HepG2 (cell line): ENCODE data around the gene MGARP. TPM values are rescaled to one million over a fixed set of nuclear protein-coding genes. Genes with fewer than 3 reads are reported as not detected.

Experiments used
- ATF7 ChIP-seq, 2 experiments: fragments of 450-650 bp in 1 of 2; sonication (generic) in 1 of 2; formaldehyde crosslinking in 1 of 2; IDR thresholded peaks; 2 replicates each; pipeline versions ENCODE4 v1.4.0 to v1.6.1; 2016 to 2020; ENCODE audit warnings: antibody characterized with exemption in 1 of 2, mild to moderate bottlenecking in 1 of 2, missing genetic modification reagents in 1 of 2
- BCL3 ChIP-seq: sonication (generic); formaldehyde crosslinking; IDR thresholded peaks from 2 replicates; pipeline ENCODE4 v1.5.1; 2020; ENCODE audit warnings: mild to moderate bottlenecking, missing genetic modification reagents, moderate library complexity
- ERF ChIP-seq: IDR thresholded peaks from 2 replicates; pipeline ENCODE4 v1.6.1; 2018; ENCODE audit warnings: missing biosample characterization, missing genetic modification reagents
- GTF2F1 ChIP-seq: fragments of 150-350 bp; IDR thresholded peaks from 2 replicates; pipeline ENCODE4 v1.6.1; 2014; ENCODE audit warnings: low read length
- GTF3A ChIP-seq: sonication (generic); formaldehyde crosslinking; conservative IDR thresholded peaks from 2 replicates; pipeline ENCODE4 v1.4.0; 2020; ENCODE audit warnings: mild to moderate bottlenecking, missing genetic modification reagents
- HOMEZ ChIP-seq: IDR thresholded peaks from 2 replicates; pipeline ENCODE4 v1.6.1; 2016; ENCODE audit warnings: low read depth
- LCORL ChIP-seq, 2 experiments: fragments of 450-650 bp in 1 of 2; sonication (generic) in 1 of 2; formaldehyde crosslinking in 1 of 2; IDR thresholded peaks; 2 replicates each; pipeline versions ENCODE4 v1.5.0 to v1.6.1; 2017 to 2020; ENCODE audit warnings: antibody characterized with exemption in 1 of 2, missing genetic modification reagents in 1 of 2
- MED1 ChIP-seq: sonication (generic); formaldehyde crosslinking; IDR thresholded peaks from 2 replicates; pipeline ENCODE4 v1.4.0; 2020; ENCODE audit warnings: missing genetic modification reagents
- MED8 ChIP-seq: sonication (generic); formaldehyde crosslinking; IDR thresholded peaks from 2 replicates; pipeline ENCODE4 v1.8.1; 2023; ENCODE audit warnings: mild to moderate bottlenecking, missing genetic modification reagents; ENCODE audit not compliant: insufficient replicate concordance
- PAX8 ChIP-seq: sonication (generic); formaldehyde crosslinking; IDR thresholded peaks from 2 replicates; pipeline ENCODE4 v1.8.0; 2022; ENCODE audit warnings: mild to moderate bottlenecking, missing genetic modification reagents, borderline replicate concordance
- SIN3B ChIP-seq: fragments of 150-350 bp; IDR thresholded peaks from 2 replicates; pipeline ENCODE4 v1.6.1; 2014; ENCODE audit warnings: low read length
- SP4 ChIP-seq: sonication (generic); formaldehyde crosslinking; IDR thresholded peaks from 2 replicates; pipeline ENCODE4 v1.8.1; 2023; ENCODE audit warnings: mild to moderate bottlenecking, missing genetic modification reagents
- SSRP1 ChIP-seq: IDR thresholded peaks from 2 replicates; pipeline ENCODE4 v1.6.1; 2016; ENCODE audit warnings: control low read depth
- TOPORS ChIP-seq: sonication (generic); formaldehyde crosslinking; IDR thresholded peaks from 2 replicates; pipeline ENCODE4 v1.8.0; 2023; ENCODE audit warnings: mild to moderate bottlenecking, missing genetic modification reagents
- TP53 ChIP-seq: sonication (generic); formaldehyde crosslinking; conservative IDR thresholded peaks from 2 replicates; pipeline ENCODE4 v1.4.0; 2020; ENCODE audit warnings: missing genetic modification reagents
- XRCC5 ChIP-seq: fragments of 200-400 bp; formaldehyde crosslinking; optimal IDR thresholded peaks from 2 replicates; pipeline ENCODE3; 2017; ENCODE audit warnings: mild to moderate bottlenecking, low read length
- ZBTB34 ChIP-seq: sonication (generic); formaldehyde crosslinking; IDR thresholded peaks from 2 replicates; pipeline ENCODE4 v1.8.0; 2022; ENCODE audit warnings: mild to moderate bottlenecking, missing genetic modification reagents
- ZNF18 ChIP-seq: sonication (generic); formaldehyde crosslinking; IDR thresholded peaks from 2 replicates; pipeline ENCODE4 v1.8.0; 2022; ENCODE audit warnings: mild to moderate bottlenecking, missing genetic modification reagents; ENCODE audit not compliant: insufficient replicate concordance
- ZNF30 ChIP-seq: sonication (generic); formaldehyde crosslinking; IDR thresholded peaks from 2 replicates; pipeline ENCODE4 v1.5.0; 2020; ENCODE audit warnings: mild to moderate bottlenecking, missing genetic modification reagents
- ZNF672 ChIP-seq: sonication (generic); formaldehyde crosslinking; IDR thresholded peaks from 2 replicates; pipeline ENCODE4 v1.8.1; 2022; ENCODE audit warnings: missing genetic modification reagents
- ZNF740 ChIP-seq: sonication (generic); formaldehyde crosslinking; IDR thresholded peaks from 2 replicates; pipeline ENCODE4 v1.4.0; 2020; ENCODE audit warnings: missing genetic modification reagents
- ZSCAN29 ChIP-seq: sonication (generic); formaldehyde crosslinking; conservative IDR thresholded peaks from 2 replicates; pipeline ENCODE4 v1.4.0; 2020; ENCODE audit warnings: mild to moderate bottlenecking, missing genetic modification reagents
- polyA plus RNA-seq, 8 experiments: library from polyadenylated mRNA; depleted of rRNA in 3 of 8; stranded (reverse) in 7 of 8; unstranded in 1 of 8; fragments of >200 nt; fragmentation: Illumina TruSeq in 4 of 8; extraction: Trizol in 4 of 8; gene quantifications; 2 replicates each; pipeline versions ENCODE4 v1.2.1 to v1.2.3, GENCODE V29; 2011 to 2016; ENCODE audit warnings: low read depth in 4 of 8, missing spikeins in 1 of 8, mixed read lengths in 1 of 8; ENCODE audit not compliant: insufficient read depth in 1 of 8
- total RNA-seq, 5 experiments: library from RNA; depleted of rRNA; stranded (reverse); fragments of >200 nt; fragmentation: Illumina TruSeq; extraction: Trizol; gene quantifications; 2 replicates each; pipeline ENCODE4 v1.2.3, GENCODE V29; 2016; ENCODE audit warnings: low read depth in 1 of 5

The MGARP gene
- total and polyA plus RNA-seq, 2 of the 13 experiments (the other 11 are each of a cell fraction or from before 2014, with no cell fraction given): 0.11 to 0.13 TPM

- TF ChIP-seq ERF (CRISPR knock-in tag) (peak; percentile 69), SSRP1 (CRISPR knock-in tag) (no peak), SIN3B (no peak), HOMEZ (CRISPR knock-in tag) (peak; percentile 53; the same call in 1 of the 2 replicates), PAX8 (CRISPR knock-in tag) (peak; percentile 70), TP53 (0 out of 2 replicates have a peak, but pooled peaks have one; percentile 68), GTF3A (0 out of 2 replicates have a peak, but pooled peaks have one; percentile 86), MED1 (CRISPR knock-in tag) (peak; percentile 77), ZSCAN29 (CRISPR knock-in tag) (peak; percentile 65; the same call in 1 of the 2 replicates), TOPORS (CRISPR knock-in tag) (0 out of 2 replicates have a peak, but pooled peaks have one; percentile 83), ZBTB34 (CRISPR knock-in tag) (peak; percentile 58; the same call in 1 of the 2 replicates), ZNF740 (CRISPR knock-in tag) (no peak), ZNF30 (no peak), GTF2F1 (no peak), MED8 (CRISPR knock-in tag) (peak; percentile 90), ATF7 (IDR thresholded peaks at IDR 0.05) (no peak), ATF7 (CRISPR knock-in tag; IDR thresholded peaks at IDR 0.05) (0 out of 2 replicates have a peak, but pooled peaks have one; percentile 51), ZNF18 (peak; percentile 76), BCL3 (CRISPR knock-in tag) (peak; percentile 73; the same call in 1 of the 2 replicates), LCORL (IDR thresholded peaks at IDR 0.05) (no peak), LCORL (CRISPR knock-in tag; IDR thresholded peaks at IDR 0.05) (no peak), ZNF672 (no peak), XRCC5 (peak; percentile 85), SP4 (peak; percentile 63; the same call in 1 of the 2 replicates)
Observed at GRCh38 chr4:139295206-139295941, 15.3 kb upstream of the MGARP start (continued).
